ENCODE data around the gene ZNF436. TPM values are rescaled to one million over a fixed set of nuclear protein-coding genes. Genes with fewer than 3 reads are reported as not detected.

The ZNF436 gene
- total and polyA plus RNA-seq, 2 donors (not counting 3 experiments of a cell fraction or from before 2014, with no cell fraction given), result 6.5 to 14.0 TPM

DNA sequence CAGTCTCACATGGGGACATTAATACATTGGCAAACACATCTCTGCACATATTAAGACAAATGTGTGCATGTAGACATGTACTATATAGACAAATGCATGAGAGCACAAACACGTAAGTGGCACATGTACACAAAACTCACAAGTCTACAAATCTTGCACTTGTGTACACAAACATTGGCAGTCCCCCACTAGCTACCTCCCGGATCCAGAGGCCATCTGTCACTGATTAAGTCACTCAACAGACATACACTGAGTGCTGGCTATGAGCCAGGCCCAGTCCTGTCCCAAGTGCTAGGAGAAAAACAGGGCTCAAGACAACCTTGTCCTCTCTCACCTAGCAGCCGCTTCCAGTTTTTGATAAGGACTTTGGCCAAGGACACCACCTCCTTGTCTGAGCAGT lies 47.9 kb upstream of the ZNF436 start:
- Histone ChIP-seq H3K9me3 (replicated peaks; ENCODE audit: control insufficient read depth, insufficient read depth, low read length) (no peaks in the 10 kb centered on the region), H3K27ac (ENCODE audit: insufficient read depth, low read depth, low read length) (no peak overlapping the region), H3K4me2 (ENCODE audit: insufficient read depth, low read length) (no peak overlapping the region), H3K36me3 (ENCODE audit: control insufficient read depth in 2 of 2, extremely low read depth in 1 of 2, insufficient read depth in 2 of 2, low read length in 2 of 2) (no peaks in the 10 kb centered on the region), H3K9me1 (replicated peaks; ENCODE audit: control insufficient read depth, extremely low read depth, insufficient read depth, low read length) (no peaks in the 10 kb centered on the region), H3K4me1 (ENCODE audit: control insufficient read depth, extremely low read depth, insufficient read depth, low read length) (peaks cover 5% of the 10 kb centered on the region), H4K20me1 (replicated peaks; ENCODE audit: control insufficient read depth, extremely low read depth, insufficient read depth, low read length) (no peaks in the 10 kb centered on the region), H2AFZ (ENCODE audit: low read depth, low read length) (no peak overlapping the region), H3K9ac (replicated peaks; ENCODE audit: extremely low read depth, insufficient read depth, low read length) (no peak overlapping the region), H3K27me3 (ENCODE audit: control insufficient read depth in 2 of 2, insufficient read depth in 2 of 2, low read length in 2 of 2) (no peaks in the 10 kb centered on the region), H3K4me3 (replicated peaks in 1 of 3; ENCODE audit: insufficient read depth in 1 of 3, low read depth in 1 of 3, low read length in 3 of 3) (no peak overlapping the region), H3K79me2 (ENCODE audit: control insufficient read depth, insufficient read depth, low read length) (no peaks in the 10 kb centered on the region)
- TF ChIP-seq, protein P1, sequence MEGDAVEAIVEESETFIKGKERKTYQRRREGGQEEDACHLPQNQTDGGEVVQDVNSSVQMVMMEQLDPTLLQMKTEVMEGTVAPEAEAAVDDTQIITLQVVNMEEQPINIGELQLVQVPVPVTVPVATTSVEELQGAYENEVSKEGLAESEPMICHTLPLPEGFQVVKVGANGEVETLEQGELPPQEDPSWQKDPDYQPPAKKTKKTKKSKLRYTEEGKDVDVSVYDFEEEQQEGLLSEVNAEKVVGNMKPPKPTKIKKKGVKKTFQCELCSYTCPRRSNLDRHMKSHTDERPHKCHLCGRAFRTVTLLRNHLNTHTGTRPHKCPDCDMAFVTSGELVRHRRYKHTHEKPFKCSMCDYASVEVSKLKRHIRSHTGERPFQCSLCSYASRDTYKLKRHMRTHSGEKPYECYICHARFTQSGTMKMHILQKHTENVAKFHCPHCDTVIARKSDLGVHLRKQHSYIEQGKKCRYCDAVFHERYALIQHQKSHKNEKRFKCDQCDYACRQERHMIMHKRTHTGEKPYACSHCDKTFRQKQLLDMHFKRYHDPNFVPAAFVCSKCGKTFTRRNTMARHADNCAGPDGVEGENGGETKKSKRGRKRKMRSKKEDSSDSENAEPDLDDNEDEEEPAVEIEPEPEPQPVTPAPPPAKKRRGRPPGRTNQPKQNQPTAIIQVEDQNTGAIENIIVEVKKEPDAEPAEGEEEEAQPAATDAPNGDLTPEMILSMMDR (IDR thresholded peaks at IDR 0.05; ENCODE audit: extremely low read depth in 1 of 2, insufficient read depth in 1 of 2, low read depth in 1 of 2, low read length in 2 of 2), result no peak
- TF ChIP-seq FOS (IDR thresholded peaks at IDR 0.05; ENCODE audit: borderline replicate concordance, insufficient read depth, low read length) (no peak), EZH2 (IDR thresholded peaks at IDR 0.05; ENCODE audit: borderline replicate concordance, low read depth, low read length, severe bottlenecking) (no peak), POLR2A (IDR thresholded peaks at IDR 0.05; ENCODE audit: low read depth, low read length) (no peak), JUN (IDR thresholded peaks at IDR 0.05; ENCODE audit: borderline replicate concordance, insufficient read depth, insufficient read length, low read depth) (no peak), MYC (IDR thresholded peaks at IDR 0.05; ENCODE audit: low read depth, low read length) (no peak)
- ChIA-PET CTCF (interaction anchor here (1.6 kb wide), 1 partner anchor 79 kb away, joined by 4 read pairs; no protein-coding TSS in a partner anchor), POLR2A (no interaction called here)
- FAIRE-seq (no peak), DNase-seq (ENCODE audit: low read depth, low spot score) (no peak)
- dilution Hi-C loops (cut with MboI; ENCODE audit: extremely low pct_ligation_motif_present, low sequenced_read_pairs) (no loop called here), intact Hi-C loops (cut with micrococcal nuclease) (no loop called here)
- no TSS peak for BruUV-seq (replicated peaks)

DNA sequence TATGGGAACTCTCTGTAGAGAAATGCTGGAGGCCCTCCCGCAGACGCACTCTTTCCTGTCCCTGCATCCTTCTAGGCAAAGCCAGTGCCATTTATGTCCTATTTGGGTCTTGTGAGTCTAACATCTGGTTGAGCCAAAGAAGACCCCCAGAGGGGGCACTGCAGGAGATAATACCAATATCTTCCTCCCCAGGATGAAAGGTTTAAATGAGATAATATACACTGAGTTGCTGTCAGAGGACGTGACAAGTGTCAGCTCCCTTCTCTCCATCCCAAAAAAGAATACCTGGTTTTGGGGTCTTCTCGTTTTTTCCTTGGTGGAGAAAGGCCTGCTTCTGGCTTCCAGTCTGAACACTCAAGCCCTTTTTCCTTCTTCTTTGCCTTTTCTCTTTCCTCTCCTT lies 47.3 kb upstream of the ZNF436 start:
- dilution Hi-C loops (cut with MboI; ENCODE audit: extremely low pct_ligation_motif_present, low sequenced_read_pairs) (no loop called here), intact Hi-C loops (cut with micrococcal nuclease) (no loop called here)
- no peak overlapping the region for H3K27ac ChIP-seq (ENCODE audit: insufficient read depth, low read depth, low read length)
- H3K9me1 ChIP-seq (replicated peaks; ENCODE audit: control insufficient read depth, extremely low read depth, insufficient read depth, low read length), result no peaks in the 10 kb centered on the region
- no TSS peak for BruUV-seq (replicated peaks)
- no peaks in the 10 kb centered on the region for H4K20me1 ChIP-seq (replicated peaks; ENCODE audit: control insufficient read depth, extremely low read depth, insufficient read depth, low read length)
- H3K36me3 ChIP-seq (ENCODE audit: control insufficient read depth in 2 of 2, extremely low read depth in 1 of 2, insufficient read depth in 2 of 2, low read length in 2 of 2), result no peaks in the 10 kb centered on the region
- ChIA-PET POLR2A (no interaction called here), CTCF (interaction anchor here (1.6 kb wide), 1 partner anchor 80 kb away, joined by 4 read pairs; no protein-coding TSS in a partner anchor)
- no peak overlapping the region for H2AFZ ChIP-seq (ENCODE audit: low read depth, low read length)
- TF ChIP-seq JUN (IDR thresholded peaks at IDR 0.05; ENCODE audit: borderline replicate concordance, insufficient read depth, insufficient read length, low read depth) (no peak), POLR2A (IDR thresholded peaks at IDR 0.05; ENCODE audit: low read depth, low read length) (no peak), FOS (IDR thresholded peaks at IDR 0.05; ENCODE audit: borderline replicate concordance, insufficient read depth, low read length) (no peak), GATA2 (IDR thresholded peaks at IDR 0.05; ENCODE audit: insufficient read depth, insufficient read length, low read depth, low read length) (no peak), EZH2 (IDR thresholded peaks at IDR 0.05; ENCODE audit: borderline replicate concordance, low read depth, low read length, severe bottlenecking) (no peak), POLR2AphosphoS5 (IDR thresholded peaks at IDR 0.05; ENCODE audit: insufficient read depth, low read depth, low read length) (no peak), MYC (IDR thresholded peaks at IDR 0.05; ENCODE audit: low read depth, low read length) (no peak)
- TF ChIP-seq, protein P1 (IDR thresholded peaks at IDR 0.05; ENCODE audit: extremely low read depth in 1 of 2, insufficient read depth in 1 of 2, low read depth in 1 of 2, low read length in 2 of 2), result no peak
- TF ChIP-seq, protein P2, sequence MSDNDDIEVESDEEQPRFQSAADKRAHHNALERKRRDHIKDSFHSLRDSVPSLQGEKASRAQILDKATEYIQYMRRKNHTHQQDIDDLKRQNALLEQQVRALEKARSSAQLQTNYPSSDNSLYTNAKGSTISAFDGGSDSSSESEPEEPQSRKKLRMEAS (IDR thresholded peaks at IDR 0.05; ENCODE audit: insufficient read depth, insufficient read length), result no peak
- FAIRE-seq (no peak), DNase-seq (ENCODE audit: low read depth, low spot score) (no peak)
- H3K79me2 ChIP-seq (ENCODE audit: control insufficient read depth, insufficient read depth, low read length), result no peaks in the 10 kb centered on the region
- H3K27me3 ChIP-seq (ENCODE audit: control insufficient read depth in 2 of 2, insufficient read depth in 2 of 2, low read length in 2 of 2), result no peaks in the 10 kb centered on the region
- H3K4me2 ChIP-seq (ENCODE audit: insufficient read depth, low read length), result no peak overlapping the region
- no peak overlapping the region for H3K9ac ChIP-seq (replicated peaks; ENCODE audit: extremely low read depth, insufficient read depth, low read length)
- H3K4me1 ChIP-seq (ENCODE audit: control insufficient read depth, extremely low read depth, insufficient read depth, low read length), result no peaks in the 10 kb centered on the region
- no peaks in the 10 kb centered on the region for H3K9me3 ChIP-seq (replicated peaks; ENCODE audit: control insufficient read depth, insufficient read depth, low read length)
- no peak overlapping the region for H3K4me3 ChIP-seq (replicated peaks in 1 of 3; ENCODE audit: insufficient read depth in 1 of 3, low read depth in 1 of 3, low read length in 3 of 3)
